GM12801 (cell line): ENCODE results near the gene LPIN3.

Source experiments
- CTCF ChIP-seq: IDR thresholded peaks from one replicate; pipeline ENCODE4 v1.5.1; 2011; ENCODE audit warnings: control low read depth; ENCODE audit not compliant: insufficient read length; ENCODE audit errors: extremely low read depth

The LPIN3 gene

GRCh38 chr20:41340327-41341055, at the start of gene LPIN3:
Gene LPIN3 (plus strand): TSS chr20:41340821. CDS start chr20:41345804, 4,983 bp downstream.
- no peak for TF ChIP-seq CTCF

GRCh38 chr20:41293269-41294037, 47.2 kb upstream of the LPIN3 start:
- no peak for TF ChIP-seq CTCF

- TF ChIP-seq CTCF, result no peak
Measured at GRCh38 chr20:41299899-41300298, 40.7 kb upstream of the LPIN3 start.

- no peak for TF ChIP-seq CTCF
Measured at GRCh38 chr20:41300383-41300782, 40.2 kb upstream of the LPIN3 start.

- TF ChIP-seq CTCF, result no peak
Measured at GRCh38 chr20:41300886-41301285, 39.7 kb upstream of the LPIN3 start.

GRCh38 chr20:41304002-41304401, 36.6 kb upstream of the LPIN3 start:
- no peak for TF ChIP-seq CTCF

- no peak for TF ChIP-seq CTCF
Measured at GRCh38 chr20:41304424-41305079, 36.1 kb upstream of the LPIN3 start.
